Loucy (cell line): ENCODE measurements around the gene FKBP14.

Experiments used
- H2AFZ ChIP-seq: fragments of 200-600 bp; sonication (generic); 2 replicates; pipeline ENCODE4 v1.6.0; 2016; ENCODE audit warnings: antibody characterized with exemption, mild to moderate bottlenecking, low read length, moderate library complexity
- H3F3A ChIP-seq: fragments of 200-600 bp; 2 replicates; pipeline ENCODE4 v1.6.0; 2016; ENCODE audit warnings: antibody characterized with exemption, low read depth, mild to moderate bottlenecking
- H3K27me3 ChIP-seq: fragments of 200-600 bp; sonication (generic); 2 replicates; pipeline ENCODE4 v1.6.1; 2014; ENCODE audit warnings: low read length, mild to moderate bottlenecking; ENCODE audit not compliant: insufficient read depth, poor library complexity, severe bottlenecking
- H3K36me3 ChIP-seq: fragments of 200-600 bp; sonication (generic); 2 replicates; pipeline ENCODE4 v1.6.1; 2016; ENCODE audit warnings: low read length; ENCODE audit not compliant: insufficient read depth
- H3K4me1 ChIP-seq: fragments of 200-600 bp; sonication (generic); 2 replicates; pipeline ENCODE4 v1.5.1; 2014; ENCODE audit warnings: low read length, mild to moderate bottlenecking; ENCODE audit not compliant: insufficient read depth, poor library complexity, severe bottlenecking
- H3K4me2 ChIP-seq: fragments of 200-600 bp; sonication (generic); 2 replicates; pipeline ENCODE4 v1.6.0; 2014; ENCODE audit warnings: antibody characterized with exemption, low read length, low read depth, mild to moderate bottlenecking; ENCODE audit not compliant: poor library complexity, severe bottlenecking
- H3K4me3 ChIP-seq: fragments of 200-600 bp; sonication (generic); 2 replicates; pipeline ENCODE4 v1.5.1; 2014; ENCODE audit warnings: low read length, mild to moderate bottlenecking, mixed read lengths; ENCODE audit not compliant: poor library complexity, severe bottlenecking
- H3K79me2 ChIP-seq: fragments of 200-600 bp; sonication (generic); 2 replicates; pipeline ENCODE4 v1.6.1; 2014; ENCODE audit warnings: low read length; ENCODE audit not compliant: insufficient read depth
- H3K9ac ChIP-seq: fragments of 200-600 bp; sonication (generic); 2 replicates; pipeline ENCODE4 v1.6.0; 2014; ENCODE audit warnings: mild to moderate bottlenecking, low read depth, low read length, moderate library complexity; ENCODE audit not compliant: poor library complexity, severe bottlenecking
- H3K9me2 ChIP-seq: fragments of 200-600 bp; sonication (generic); replicated peaks from 2 replicates; pipeline ENCODE4 v1.6.1; 2016; ENCODE audit warnings: low read depth, low read length, mixed read lengths
- H3K9me3 ChIP-seq: fragments of 200-600 bp; sonication (generic); 2 replicates; pipeline ENCODE4 v1.6.1; 2014; ENCODE audit warnings: mild to moderate bottlenecking, antibody characterized with exemption, low read length, low read depth; ENCODE audit not compliant: insufficient read depth
- H4K20me1 ChIP-seq: fragments of 200-600 bp; sonication (generic); 2 replicates; pipeline ENCODE4 v1.6.0; 2014; ENCODE audit warnings: antibody characterized with exemption, low read length, mild to moderate bottlenecking; ENCODE audit not compliant: insufficient read depth, poor library complexity, severe bottlenecking
- EZH2phosphoT487 ChIP-seq: fragments of 200-600 bp; IDR thresholded peaks from 2 replicates; pipeline ENCODE4 v1.6.1; 2018; ENCODE audit warnings: antibody characterized with exemption, mild to moderate bottlenecking, moderate library complexity, borderline replicate concordance
- TF ChIP-seq, protein P1 (sequence below): fragments of 200-600 bp; sonication (generic); conservative IDR thresholded peaks from 2 replicates; pipeline ENCODE4 v1.5.1; 2014; ENCODE audit warnings: mild to moderate bottlenecking, antibody characterized with exemption, low read length

The FKBP14 gene

DNA sequence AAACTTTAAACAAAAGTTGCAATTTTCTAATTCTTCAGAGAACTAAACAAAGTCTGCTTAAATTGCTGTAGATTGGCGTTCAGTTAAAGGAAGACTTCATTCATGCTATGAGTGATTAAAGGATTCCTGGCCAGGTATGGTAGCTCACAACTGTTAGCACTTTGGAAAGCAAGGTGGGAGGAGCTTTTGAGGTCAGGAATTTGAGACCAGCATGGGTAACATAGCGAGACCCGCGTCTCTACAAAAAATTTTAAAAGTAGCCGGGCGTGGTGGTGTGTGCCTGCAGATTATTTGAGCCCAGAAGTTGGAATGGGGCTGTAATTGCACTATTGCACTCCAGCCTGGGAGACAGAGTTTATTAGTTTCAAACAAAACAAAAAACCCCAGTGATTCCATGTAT is 23.4 kb downstream of the FKBP14 start:
- no peak overlapping the region for H3K9ac ChIP-seq
- TF ChIP-seq, protein P1, sequence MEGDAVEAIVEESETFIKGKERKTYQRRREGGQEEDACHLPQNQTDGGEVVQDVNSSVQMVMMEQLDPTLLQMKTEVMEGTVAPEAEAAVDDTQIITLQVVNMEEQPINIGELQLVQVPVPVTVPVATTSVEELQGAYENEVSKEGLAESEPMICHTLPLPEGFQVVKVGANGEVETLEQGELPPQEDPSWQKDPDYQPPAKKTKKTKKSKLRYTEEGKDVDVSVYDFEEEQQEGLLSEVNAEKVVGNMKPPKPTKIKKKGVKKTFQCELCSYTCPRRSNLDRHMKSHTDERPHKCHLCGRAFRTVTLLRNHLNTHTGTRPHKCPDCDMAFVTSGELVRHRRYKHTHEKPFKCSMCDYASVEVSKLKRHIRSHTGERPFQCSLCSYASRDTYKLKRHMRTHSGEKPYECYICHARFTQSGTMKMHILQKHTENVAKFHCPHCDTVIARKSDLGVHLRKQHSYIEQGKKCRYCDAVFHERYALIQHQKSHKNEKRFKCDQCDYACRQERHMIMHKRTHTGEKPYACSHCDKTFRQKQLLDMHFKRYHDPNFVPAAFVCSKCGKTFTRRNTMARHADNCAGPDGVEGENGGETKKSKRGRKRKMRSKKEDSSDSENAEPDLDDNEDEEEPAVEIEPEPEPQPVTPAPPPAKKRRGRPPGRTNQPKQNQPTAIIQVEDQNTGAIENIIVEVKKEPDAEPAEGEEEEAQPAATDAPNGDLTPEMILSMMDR, result no peak
- no peak for TF ChIP-seq EZH2phosphoT487
- H3K9me2 ChIP-seq, result no peaks in the 10 kb centered on the region
- no peak overlapping the region for H2AFZ ChIP-seq
- H4K20me1 ChIP-seq, result no peaks in the 10 kb centered on the region
- H3K4me3 ChIP-seq, result no peak overlapping the region
- no peaks in the 10 kb centered on the region for H3K4me1 ChIP-seq
- H3K9me3 ChIP-seq, result no peaks in the 10 kb centered on the region
- H3F3A ChIP-seq, result no peaks in the 10 kb centered on the region
- no peak overlapping the region for H3K4me2 ChIP-seq
- no peaks in the 10 kb centered on the region for H3K79me2 ChIP-seq
- H3K27me3 ChIP-seq, result no peaks in the 10 kb centered on the region
- H3K36me3 ChIP-seq, result no peaks in the 10 kb centered on the region

DNA sequence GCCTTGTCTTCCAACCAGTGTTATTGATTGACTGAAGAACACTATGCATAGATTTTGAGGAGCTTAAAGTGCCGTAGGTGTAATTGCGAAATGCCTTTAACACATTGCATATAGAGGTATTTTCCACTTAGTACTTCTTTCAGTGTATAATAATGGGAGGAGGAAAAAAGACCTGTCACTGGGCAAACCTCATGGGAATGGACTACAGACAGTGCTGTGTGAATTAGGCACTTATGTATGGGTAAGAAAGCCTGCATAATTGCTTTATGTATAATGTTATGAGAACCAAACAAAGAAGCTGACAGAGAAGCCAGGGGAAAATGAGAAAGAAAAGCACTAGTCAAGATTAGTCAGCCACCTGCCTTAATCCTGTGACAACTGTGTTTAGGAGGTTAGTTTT is 24.5 kb downstream of the FKBP14 start:
- H3K9me3 ChIP-seq, result no peaks in the 10 kb centered on the region
- no peak overlapping the region for H3K4me2 ChIP-seq
- H3K4me3 ChIP-seq, result no peak overlapping the region
- TF ChIP-seq, protein P1, result no peak
- no peak for TF ChIP-seq EZH2phosphoT487
- no peaks in the 10 kb centered on the region for H3K79me2 ChIP-seq
- no peak overlapping the region for H3K9ac ChIP-seq
- H2AFZ ChIP-seq, result no peak overlapping the region
- H3K4me1 ChIP-seq, result no peaks in the 10 kb centered on the region
- H3F3A ChIP-seq, result no peaks in the 10 kb centered on the region
- H4K20me1 ChIP-seq, result no peaks in the 10 kb centered on the region
- no peaks in the 10 kb centered on the region for H3K36me3 ChIP-seq
- H3K9me2 ChIP-seq, result no peaks in the 10 kb centered on the region
- H3K27me3 ChIP-seq, result no peaks in the 10 kb centered on the region

DNA sequence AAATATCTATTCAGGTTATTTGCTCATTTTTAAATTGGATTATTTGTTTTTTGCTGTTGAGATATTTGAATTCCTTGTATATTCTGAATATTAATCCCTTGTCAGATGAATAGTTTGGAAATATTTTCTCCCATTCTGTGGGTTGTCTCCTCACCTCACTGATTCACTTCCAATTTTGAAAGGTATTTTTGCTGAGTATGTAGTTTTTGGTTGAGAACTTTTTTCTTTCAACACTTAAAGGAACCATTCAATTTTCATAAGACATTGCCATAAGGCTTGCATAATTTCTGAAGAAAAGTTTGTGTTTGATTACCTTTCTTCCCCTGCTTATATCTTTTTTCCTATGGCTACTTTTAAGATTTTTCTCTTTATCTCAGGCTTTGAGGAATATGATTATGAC is 28.0 kb downstream of the FKBP14 start:
- Histone ChIP-seq H3K9ac (no peak overlapping the region), H4K20me1 (no peaks in the 10 kb centered on the region), H3K4me1 (no peaks in the 10 kb centered on the region), H3F3A (no peaks in the 10 kb centered on the region), H3K36me3 (no peaks in the 10 kb centered on the region), H3K27me3 (no peaks in the 10 kb centered on the region), H3K9me3 (no peaks in the 10 kb centered on the region), H3K79me2 (no peaks in the 10 kb centered on the region), H3K9me2 (no peaks in the 10 kb centered on the region), H3K4me3 (no peak overlapping the region), H2AFZ (no peak overlapping the region), H3K4me2 (no peak overlapping the region)
- TF ChIP-seq, protein P1, result no peak
- no peak for TF ChIP-seq EZH2phosphoT487
